ENCODE data around the gene VSTM5.

Gene VSTM5

DNA sequence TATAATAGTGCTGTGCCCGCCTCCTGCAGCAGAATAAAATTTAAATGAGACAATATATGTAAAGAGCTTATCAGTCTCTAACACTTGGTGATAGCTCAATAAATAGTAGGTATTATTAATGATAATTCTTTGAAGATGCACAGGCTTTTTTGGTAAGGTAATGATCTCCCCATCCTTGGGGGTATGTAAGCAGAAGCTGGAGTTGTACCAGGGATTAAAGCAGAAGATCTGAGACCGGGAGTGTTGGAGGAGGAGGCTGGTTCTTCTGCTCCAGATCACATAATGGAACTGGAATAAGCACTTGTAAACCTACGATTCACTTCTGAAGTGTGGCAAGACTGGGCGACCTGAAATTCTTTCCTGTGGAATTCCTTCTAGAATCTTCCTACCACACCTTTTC is 8.4 kb downstream of the VSTM5 start:
- DNase-seq, result no peak

DNA sequence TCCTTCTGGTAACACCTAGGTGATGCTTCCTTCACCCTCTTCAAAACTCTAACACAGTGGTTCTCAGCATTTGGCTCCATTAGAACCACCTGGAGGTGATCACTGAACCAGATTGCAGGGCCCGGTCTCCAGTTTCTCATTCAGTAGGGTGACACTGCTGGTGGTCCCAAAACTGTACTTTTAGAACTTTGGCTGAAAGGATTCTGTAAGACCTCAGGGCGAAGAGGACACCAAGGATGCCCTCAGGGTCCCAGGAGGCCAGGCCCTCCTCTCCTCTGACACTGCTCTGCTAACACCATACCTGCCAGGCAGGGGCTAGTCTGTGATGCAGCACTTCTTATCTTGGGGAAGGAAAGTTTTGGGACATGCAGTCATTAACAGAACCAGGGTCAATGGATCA is 9.0 kb downstream of the VSTM5 start:
- DNase-seq, result no peak

DNA sequence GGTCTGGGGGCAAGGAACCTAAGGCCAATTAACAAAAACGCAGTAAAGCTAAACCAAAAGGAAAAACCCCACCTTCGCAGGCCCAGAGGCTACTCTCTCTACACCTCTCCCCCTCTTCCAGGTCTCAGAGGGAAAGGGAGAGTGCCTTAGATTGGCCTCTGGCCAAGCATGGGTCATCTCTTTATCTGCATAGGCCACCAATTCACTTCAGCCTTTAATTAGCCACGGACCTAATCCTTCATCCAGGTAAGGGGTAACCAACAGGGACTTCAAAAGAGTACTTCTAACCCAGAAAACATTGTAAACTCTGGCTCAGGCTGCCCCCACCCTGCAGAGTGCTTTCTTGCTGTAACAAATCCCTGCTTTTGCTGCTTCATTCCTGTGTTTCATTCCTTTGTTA is 9.4 kb downstream of the VSTM5 start:
- no peak for DNase-seq

DNA sequence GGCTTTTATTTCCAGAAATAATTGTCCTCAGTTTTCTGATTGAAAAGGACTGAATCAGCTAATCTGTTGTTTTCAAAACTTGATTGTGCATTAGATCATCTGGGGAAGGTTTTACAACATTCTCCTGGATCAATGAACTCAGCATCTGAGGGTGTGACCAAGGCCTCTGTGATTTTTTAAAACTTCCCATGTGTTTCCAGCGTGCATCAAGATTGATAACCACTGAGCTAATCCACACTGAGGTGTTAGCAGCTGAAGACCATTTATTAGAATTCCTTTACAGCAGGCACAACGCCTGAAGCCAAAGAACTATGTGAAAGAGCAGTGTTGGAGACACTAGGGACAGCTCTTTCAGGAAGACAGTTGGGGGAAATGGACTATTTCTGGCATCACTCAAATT is 10.2 kb downstream of the VSTM5 start:
- no peak for DNase-seq

DNA sequence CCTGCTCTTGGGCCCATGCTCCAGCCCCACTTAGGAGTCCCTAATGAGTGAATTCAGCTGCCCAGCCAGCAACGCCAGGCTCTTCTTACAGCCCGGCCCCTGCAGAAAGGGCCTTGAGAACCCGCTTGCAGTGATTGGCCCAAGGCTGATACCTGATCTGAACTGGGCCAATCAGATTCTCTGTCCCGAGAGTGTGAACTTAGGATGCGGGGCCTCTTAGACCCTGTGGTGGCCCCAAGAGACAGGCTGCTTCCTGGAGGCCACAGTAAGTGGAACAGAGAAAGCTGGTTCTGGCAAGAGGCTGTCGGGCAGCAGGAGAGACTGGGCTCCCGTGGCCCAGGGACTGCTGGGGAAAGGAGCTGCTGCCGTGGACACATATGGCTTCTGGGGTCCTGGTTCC is 11.5 kb downstream of the VSTM5 start:
- DNase-seq, result no peak

DNA sequence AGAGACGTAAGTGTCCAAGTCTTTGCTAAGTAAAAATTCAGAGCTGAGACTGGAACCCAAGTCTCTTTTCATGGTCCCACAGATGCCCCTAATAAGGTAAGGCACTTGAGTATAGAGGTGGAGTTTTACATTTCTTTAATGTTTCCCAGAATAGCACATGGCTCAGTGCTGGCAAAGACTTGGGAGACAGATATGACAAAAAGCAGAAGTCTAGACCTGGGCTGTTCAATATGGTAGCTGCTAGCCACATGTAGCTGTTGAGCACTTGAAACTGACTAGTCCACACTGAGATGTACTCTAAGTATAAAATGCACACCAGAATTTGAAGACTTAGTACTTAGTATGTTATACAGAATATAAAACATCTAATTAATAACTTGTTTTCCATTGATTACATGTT is 17.6 kb downstream of the VSTM5 start:
- DNase-seq, result no peak

DNA sequence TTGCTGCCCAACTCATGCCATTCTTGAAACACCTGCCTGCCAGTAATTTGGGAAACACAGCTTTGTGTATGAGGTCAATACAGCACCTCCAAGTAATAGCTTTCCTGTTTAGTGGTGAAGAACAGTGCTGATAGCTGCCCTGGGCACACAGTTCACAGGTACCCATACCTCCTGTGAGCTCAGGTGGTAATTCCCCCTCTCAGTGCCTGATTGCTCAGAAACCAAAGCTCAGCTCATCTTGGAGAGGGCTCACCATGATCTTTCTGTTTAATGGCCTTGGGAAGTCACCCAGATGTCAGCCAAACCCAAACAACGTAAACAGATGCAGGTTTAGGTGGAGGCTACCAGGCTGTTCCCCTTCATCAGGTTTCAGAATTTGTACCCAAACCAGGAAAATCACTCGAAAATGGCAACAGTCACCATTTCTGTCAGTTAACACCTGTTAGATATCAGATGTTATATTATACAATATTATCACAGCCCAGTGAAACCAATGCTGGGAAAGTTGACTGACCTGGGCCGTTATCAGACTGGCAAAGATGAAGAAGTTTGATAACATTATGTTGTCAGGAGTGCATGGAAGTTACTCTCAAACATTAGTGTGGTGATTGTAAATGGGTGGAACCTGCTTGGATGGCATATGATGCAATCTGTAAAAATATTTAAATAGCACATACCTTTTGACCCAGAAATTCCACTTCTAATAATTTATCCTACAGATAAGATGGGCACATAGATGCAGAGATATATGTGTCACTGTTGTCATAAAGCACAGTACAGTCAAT is 18.9 kb downstream of the VSTM5 start:
- no peak for DNase-seq

DNA sequence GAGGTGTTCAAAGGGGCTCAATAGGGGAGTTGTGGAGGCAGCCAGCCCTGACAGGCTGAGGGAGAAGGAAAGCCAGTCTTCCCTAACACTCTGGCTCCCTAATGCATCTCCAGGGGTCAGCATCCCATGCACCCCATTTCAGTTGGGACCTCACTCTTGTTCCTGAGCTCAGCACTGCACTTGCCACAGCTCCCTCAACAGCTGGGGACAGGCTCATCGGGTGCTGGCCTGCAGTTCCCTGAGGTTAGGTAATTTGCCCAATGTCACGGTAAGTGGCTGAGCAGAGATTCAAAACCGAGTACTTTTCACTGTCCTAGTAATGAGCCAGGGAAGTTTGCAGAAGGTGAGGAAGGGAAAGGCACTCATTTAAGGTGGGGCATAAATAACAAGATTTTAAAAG is 20.8 kb downstream of the VSTM5 start:
- no peak for DNase-seq

DNA sequence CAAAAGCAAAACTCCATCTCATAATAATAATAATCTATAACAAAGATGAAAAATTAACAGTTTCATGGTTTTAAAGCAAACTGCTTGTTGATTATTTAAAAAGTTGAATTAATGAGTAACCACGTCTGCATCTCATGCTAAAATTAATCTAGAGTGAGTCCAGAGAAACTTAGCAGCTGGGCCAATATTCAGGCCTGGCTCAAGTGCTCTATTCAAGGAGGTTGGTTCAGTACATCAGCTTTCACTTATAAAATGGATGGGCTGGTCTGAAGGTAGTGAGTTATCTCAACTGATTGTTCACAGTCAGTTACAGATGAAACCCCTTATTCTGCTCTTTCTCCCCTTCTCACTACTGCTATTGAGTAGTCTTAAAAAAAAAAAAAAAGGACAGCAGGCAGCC is 23.1 kb downstream of the VSTM5 start:
- DNase-seq, result no peak

DNA sequence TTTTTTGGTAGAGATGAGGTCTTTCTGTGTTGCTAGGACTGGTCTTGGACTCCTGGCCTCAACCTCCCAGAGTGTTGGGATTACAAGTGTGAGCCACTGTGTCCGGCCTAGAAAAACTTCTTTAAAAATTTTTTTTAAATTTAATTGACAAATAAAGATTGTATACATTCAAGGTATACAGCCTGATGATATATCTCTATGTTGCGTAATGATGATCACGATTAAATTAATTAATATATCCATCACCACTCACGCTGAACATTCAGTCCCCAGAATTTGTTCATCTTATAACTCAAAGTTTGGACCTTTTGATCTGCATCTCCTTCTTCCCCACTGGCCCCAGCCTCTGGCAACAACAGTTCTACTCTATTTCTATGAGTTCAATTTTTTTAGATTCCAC is 27.2 kb downstream of the VSTM5 start:
- no peak for DNase-seq

DNA sequence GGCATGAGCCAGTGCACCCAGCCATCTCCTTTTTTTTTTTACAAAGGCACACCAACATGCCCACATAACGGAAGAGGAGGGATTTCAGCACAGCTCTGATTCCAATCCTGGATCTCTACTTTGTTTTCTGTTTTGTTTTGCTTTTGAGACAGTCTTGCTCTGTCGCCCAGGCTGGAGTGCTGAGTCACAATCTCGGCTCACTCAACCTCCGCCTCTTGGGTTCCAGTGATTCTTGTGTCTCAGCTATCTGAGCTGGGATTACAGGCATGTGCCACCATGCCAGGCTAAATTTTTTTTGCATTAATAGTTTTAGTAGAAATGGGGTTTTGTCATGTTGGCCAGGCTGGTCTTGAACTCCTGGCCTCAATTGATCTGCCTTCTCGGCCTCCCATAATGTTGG is 28.1 kb downstream of the VSTM5 start:
- no peak for DNase-seq

DNA sequence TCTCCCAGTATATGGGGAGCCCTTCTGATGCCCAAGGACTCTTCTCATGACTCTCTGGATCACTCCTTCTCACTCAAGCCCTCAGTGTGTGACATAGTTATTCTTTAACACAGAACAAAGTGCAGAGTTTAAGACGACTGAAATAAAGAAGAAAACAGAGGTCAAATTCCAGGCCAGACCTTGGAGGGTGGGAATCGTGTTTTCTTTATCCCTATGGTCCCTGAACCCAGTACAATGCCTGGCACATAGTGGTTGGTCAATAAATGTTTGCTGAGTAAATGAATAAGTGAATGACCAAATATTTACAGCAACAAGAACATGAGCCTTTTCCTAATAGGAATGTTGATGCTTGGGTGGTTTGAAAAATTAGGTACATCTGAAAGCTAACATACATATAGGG is 28.8 kb downstream of the VSTM5 start:
- no peak for DNase-seq

DNA sequence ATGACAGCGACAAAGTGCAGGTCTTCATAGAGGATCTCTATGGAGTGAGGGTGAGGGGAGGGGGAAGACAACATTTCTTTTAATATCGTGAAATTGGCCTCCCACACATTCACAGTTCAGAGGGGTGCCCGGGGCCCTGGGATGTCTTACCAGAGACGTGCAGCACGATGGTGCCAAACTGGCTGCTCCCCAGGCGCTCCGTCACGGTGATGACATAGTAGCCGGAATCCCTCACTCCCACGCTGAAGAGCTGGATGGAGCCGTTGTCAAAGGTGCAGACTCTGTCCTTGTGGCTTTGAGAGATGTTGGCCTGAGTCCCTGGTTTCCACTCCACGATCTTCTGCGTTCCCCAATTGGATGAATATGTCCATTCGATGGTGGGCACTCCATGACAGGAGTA is 29.6 kb downstream of the VSTM5 start:
- DNase-seq, result no peak

DNA sequence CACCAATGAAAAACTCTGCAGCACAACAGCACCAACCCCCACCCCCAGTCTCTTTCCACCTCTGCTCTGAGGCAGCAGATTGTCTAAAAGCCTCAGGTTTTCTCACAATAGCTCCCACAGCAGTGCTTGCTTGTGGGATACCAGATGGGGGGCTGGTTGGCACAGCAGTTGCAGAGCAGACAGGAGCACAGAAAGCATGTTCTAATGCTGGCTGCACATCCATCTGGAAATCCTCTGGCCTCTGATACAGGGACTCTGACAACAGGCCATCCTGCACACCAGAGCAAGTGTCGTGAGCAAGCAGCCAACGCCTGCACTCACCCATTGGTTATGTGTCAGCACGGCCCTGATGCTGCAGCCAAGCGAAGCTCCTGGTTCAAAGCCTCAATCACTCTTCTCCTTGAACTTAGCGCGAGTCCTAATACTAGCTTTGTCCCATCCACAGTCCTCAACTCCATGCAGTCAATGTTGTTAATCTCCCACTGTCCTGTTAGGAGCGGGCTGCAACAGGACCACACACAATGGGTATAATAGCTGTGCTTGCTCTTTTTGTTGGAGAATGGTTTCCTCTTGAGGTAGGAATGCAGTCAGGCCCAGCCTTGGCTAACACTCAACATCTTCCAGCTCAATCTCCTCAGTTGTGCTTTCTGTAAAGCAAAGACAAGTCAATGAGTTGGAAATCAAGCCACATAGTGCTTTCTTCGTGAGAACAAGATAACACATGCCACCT is 30.3 kb downstream of the VSTM5 start:
- no peak for DNase-seq

DNA sequence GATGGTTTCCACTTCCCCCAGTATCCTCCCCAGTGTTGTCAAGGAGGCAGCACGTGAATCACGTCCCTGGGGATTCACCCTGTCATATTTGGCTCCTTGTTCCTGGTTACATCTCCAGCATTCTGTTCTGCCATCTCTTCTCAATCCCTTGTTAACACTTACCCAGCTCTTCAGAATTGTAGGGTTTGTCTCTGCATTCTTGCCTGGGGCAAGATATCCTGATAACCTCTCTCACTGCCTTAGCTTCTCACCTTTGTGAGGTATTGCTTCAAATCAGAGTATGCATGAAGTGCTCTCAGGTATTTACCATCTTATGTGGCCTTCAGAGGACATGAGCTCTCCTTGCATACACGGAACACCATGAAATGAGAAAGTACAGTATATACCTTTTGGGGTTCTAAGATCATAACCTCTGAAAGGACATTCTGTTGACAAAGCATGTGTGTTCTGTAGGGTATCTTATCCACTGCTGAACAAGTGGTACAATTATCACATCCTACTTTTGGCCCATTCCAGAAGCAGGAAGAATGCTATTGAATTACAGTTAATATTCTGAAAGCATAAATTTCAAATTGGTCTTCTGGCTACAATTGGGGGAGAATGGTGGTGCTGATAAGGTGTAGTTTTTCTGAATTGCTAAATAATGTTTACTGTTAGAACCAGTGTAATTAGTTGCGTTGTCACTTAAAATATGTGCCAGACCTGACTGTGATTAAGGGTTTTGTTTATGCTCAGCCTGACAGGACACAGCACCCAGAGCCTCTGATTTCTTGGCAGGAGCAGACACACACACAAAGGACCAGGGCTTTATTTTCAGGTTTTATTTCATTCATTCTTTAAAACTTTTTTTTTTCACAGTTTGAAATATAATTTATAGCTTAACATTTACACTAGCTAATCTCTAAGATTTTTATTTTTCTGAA is 32.7 kb downstream of the VSTM5 start:
- no peak for DNase-seq

DNA sequence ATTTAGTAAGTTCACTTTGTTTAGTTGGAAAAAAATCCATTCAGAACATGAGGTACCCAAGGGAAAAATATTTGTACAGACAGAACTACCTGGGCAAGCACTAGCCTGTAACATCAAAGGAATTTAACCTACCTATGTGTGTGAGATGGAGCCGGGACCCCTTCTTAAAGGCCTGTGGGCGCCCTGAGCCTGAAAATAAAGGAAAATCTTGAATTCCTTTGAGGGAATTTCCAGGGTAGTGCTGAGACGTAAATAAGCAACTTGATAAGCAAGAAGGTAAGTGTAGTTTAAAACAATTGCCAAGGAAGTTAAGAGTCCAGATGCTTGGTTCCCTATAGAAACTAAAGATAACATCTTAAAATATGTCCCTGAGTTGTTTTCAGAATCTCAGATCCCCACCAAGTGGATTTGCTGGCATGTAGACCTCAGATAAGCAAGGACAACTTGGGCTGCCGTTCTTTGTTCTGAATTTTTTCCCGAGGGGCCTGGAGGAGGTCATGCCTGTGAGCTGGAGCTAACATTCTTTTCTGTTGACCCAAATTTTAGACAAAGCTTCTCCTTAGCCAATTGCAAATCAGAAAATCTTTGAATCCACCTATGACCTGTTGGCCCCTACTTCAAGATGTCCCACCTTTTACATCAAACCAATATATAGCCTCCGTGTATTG is 35.3 kb downstream of the VSTM5 start:
- DNase-seq, result no peak

DNA sequence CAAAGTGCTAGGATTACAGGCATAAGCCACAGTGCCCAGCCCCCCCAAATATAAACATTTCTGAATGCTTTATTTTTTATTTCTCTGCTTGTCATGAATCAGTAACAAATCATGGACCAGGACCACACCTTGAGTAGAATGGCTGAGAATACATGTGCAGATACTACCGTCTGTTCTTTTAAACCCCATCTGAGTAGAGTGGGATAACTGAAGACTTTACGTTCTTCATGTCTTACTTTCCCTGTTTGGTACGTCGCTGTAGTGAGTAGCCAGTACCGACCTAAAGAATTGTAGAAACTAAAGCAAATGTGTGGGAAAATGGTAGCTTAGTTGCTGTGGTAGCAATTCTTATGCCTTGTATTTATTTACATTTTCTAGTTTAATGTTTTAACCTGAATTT is 36.4 kb downstream of the VSTM5 start:
- no peak for DNase-seq

DNA sequence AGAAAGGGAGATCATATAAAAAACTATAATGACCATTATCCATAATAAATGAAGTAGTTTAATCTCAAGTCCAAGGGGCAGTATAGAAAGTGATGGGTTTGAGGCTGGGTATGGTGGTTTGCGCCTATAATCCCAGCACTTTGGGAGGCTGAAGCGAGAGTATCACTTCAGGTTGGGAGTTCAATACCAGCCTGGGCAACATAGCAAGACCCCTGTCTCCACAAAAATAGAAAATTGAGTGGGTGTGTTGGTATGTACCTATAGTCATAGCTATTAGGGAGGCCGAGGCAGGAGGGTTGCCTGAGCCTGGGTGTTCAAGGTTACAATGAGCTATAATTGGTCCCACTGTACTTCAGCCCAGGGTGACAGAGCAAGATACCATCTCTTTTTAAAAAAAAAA is 42.4 kb downstream of the VSTM5 start:
- DNase-seq, result no peak

DNA sequence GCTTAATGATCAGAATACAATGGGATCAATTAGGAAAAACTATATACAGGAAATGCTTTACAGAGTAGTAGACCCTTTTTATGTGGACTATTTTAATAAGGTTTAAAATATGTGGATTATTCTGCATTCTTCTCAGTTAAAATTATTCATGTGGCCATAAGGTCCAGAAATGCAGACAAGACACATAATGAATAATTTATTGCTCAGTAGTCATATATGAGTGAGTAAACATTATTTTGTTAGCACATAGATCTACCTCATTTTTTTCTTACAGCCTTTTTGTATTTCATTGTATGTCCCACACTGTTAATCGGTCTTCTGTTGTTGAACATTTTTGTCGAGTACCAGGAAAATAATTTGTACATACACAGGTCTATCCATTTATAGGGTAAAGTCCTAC is 45.5 kb downstream of the VSTM5 start:
- no peak for DNase-seq

DNA sequence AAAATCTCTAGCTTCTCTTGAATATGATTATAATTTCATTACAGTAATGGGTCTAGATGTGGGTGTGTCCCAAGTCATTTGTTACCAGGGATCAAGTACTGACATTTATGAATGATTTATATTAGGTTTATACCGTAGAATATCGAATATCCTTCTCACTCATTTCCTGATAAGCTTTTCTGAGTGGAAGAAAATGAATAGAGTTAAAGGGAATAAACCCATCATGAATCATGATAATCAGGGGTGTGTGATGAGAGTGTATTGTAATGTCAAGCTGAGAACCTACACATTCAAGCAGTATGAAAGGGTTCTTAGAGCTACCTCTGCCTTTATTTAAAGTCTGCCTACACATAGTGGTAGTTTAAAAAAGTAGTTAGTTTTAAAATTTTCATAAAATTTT is 49.1 kb downstream of the VSTM5 start:
- no peak for DNase-seq

DNA sequence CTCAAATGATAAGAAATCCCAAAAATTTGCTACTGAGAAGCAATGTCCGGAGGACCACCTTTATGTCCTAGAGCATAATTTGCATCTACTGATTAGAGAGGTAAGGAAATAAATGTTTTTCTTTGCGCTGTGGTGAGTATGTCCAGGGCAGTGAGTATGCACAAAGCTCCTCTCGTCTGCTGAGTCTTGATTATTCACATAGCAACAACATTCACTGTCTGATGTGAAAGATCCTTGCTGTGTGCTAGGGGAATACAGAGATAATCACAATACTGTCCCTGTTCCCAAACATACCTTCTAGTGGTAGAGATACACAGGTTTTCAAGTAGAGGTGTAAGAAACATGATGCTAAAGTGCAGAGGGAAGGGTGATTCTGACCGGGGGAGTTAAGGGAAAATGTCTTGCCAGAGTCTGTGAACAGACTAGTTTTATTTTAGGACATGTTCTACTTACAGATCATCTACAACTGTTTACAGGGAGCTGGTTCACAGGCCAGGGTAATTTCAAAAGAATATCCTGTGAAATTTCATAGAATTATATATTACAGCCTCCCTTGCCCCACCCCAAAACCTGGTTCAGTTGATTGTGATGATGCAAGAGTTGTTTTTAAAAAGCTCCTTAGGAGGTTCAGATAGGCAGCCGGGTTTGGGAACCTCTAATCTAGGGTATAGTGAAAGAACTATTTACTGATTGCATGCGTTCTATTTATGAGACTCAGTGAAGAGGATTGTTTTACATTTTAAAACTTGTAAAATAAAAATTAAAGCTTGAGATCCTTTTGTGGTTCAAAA is 53.8 kb downstream of the VSTM5 start:
- DNase-seq, result no peak

DNA sequence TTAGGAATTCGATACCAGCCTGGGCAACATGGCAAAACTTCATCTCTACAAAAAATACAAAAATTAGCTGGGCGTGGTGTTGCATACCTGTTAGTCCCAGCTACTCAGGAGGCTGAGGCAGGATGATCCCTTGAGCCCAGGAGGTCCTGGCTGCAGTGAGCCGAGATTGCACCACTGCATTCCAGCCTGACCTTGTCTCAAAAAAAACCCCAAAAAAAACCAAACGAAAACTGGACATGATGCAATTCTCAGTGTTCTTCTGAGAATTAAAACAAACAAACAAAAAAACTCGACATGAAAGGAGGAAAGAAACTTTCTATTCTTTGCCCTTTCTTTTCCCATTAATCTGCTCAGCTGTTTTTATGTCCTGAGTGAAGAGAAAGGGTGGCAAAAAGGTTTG is 58.9 kb downstream of the VSTM5 start:
- no peak for DNase-seq

Measured in activated CD4-positive, alpha-beta T cell treated with anti-CD3 and anti-CD28 coated beads, Interleukin-2, Interleukin-6, amounts not matched to agents 100 ng/mL and 50 ng/mL, durations not matched to agents 16 hours and 8 hours (primary cell).